Measurements from ENCODE around the gene PIGU. TPM values are rescaled to one million over a fixed set of nuclear protein-coding genes. Genes with fewer than 3 reads are reported as not detected.

Gene PIGU
- total RNA-seq, 1 experiment from 2014 or later, result 25.1 TPM

DNA sequence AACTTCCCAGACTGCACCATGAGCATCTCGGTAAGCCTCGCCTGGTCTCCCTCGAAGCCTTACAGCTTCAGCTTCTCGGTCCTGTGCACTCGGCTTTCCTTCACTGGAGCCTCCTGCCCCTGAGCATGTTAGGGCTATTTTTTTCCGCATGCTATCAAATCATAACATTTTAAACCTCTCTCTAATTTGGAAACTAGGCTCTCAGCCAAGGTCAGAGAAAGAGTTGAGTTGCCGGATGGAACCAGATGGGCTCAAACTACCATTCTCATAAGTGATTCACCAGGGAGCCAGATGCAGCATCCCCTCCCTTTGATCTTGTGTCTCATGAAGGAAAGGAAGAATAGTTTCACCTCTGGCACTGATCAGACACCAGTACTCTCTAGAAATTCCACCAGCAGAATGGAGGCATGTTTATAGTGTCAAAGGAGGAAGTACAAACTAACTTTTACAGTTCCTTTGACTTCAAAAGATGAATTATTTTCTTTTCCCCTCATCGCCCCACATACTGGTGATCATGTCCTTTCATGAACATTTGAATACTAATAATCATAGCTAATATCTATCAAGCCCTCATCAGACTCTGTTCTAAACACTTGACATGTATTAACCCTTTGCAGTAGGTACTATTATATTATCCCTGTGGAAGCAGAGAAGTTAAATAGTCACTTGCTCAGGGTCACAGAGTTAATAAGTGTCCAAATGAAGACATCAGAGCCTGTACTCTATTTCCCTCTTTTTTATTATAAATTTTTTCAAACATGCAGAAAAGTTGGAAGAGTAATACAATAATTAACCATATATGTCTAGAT is 71.7 kb downstream of the PIGU start:
- intact Hi-C loops (cut with micrococcal nuclease), result no loop called here

DNA sequence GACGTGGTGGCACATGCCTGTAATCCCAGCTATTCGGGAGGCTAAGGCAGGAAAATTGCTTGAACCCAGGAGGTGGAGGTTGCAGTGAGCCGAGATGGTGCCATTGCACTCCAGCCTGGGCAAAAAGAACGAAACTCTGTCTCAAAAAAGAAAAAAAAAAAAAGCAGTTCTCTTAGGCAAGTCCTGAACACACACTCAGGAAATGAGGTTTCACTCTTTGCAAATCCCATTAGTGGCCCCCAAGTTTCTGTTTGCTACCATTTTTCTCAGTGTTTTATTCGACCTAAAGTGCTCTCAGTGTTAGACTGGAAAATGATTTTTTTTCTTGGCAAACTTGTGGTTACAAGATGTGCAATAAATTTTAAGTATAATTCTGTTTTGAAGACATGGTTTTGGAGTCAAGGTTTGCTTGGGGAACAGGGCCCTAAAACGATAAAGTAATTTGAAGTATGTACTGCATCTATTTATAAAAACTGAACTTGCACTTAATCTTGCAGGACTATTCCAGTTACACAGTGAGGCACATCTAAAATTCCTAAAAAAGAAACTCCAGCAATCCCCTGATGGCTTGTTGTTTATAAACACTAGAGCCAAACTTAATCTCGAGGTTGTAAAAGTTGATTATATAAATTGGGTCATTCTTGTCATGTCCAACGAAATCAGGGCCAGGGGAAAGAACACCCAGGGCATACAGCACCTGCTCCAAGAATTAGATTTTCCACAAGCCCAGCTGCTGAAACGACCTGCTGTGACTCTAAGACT is 75.8 kb downstream of the PIGU start:
- no peaks in the 10 kb centered on the region for H3K79me2 ChIP-seq (ENCODE audit: insufficient read depth, low read length)
- H3K9ac ChIP-seq (ENCODE audit: low read length), result no peak overlapping the region
- no peak for DNase-seq (ENCODE audit: low read depth, low spot score)
- no peak overlapping the region for H3K27ac ChIP-seq (ENCODE audit: low read depth, low read length)
- ChIA-PET CTCF (no interaction called here), RAD21 (ENCODE audit: low non-redundant PET in 1 of 2, low total read pairs in 2 of 2, uncharacterized antibody in 2 of 2, unreplicated experiment in 2 of 2) (no interaction called here), POLR2A (no interaction called here)
- no peak overlapping the region for H3K4me2 ChIP-seq (ENCODE audit: low read length)
- no peak for ATAC-seq
- intact Hi-C loops (cut with micrococcal nuclease), result no loop called here
- BruUV-seq (replicated peaks), result no TSS peak
- H3K4me1 ChIP-seq (ENCODE audit: control insufficient read depth in 1 of 2, insufficient read depth in 2 of 2, low read length in 2 of 2), result no peaks in the 10 kb centered on the region
- H3K27me3 ChIP-seq (ENCODE audit: insufficient read depth, low read length), result no peaks in the 10 kb centered on the region
- H3K4me3 ChIP-seq (replicated peaks in 1 of 2; ENCODE audit: low read depth in 1 of 2, low read length in 2 of 2), result no peak overlapping the region
- no peaks in the 10 kb centered on the region for H3K9me3 ChIP-seq (ENCODE audit: control insufficient read depth in 1 of 2, insufficient read depth in 1 of 2, low read depth in 1 of 2, low read length in 2 of 2)
- H3K9me2 ChIP-seq (ENCODE audit: insufficient read depth), result no peaks in the 10 kb centered on the region
- no peaks in the 10 kb centered on the region for H3K36me3 ChIP-seq (ENCODE audit: control insufficient read depth in 1 of 2, insufficient read depth in 2 of 2, low read length in 2 of 2)
- H2AFZ ChIP-seq (ENCODE audit: low read depth, low read length, poor library complexity, severe bottlenecking), result no peak overlapping the region
- no peaks in the 10 kb centered on the region for H4K20me1 ChIP-seq (ENCODE audit: insufficient read depth)
- TF ChIP-seq EZH2phosphoT487 (IDR thresholded peaks at IDR 0.05; ENCODE audit: borderline replicate concordance), result no peak
- no peak for TF ChIP-seq POLR2AphosphoS5 (IDR thresholded peaks at IDR 0.05; ENCODE audit: low read depth, low read length)
- TF ChIP-seq SRF (IDR thresholded peaks at IDR 0.05; ENCODE audit: low read depth), result no peak
- TF ChIP-seq CBX3 (IDR thresholded peaks at IDR 0.05; ENCODE audit: low read depth), result no peak
- TF ChIP-seq, protein P1, sequence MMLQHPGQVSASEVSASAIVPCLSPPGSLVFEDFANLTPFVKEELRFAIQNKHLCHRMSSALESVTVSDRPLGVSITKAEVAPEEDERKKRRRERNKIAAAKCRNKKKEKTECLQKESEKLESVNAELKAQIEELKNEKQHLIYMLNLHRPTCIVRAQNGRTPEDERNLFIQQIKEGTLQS (IDR thresholded peaks at IDR 0.05), result no peak
- TF ChIP-seq YY1 (IDR thresholded peaks at IDR 0.05; ENCODE audit: extremely low read depth, insufficient replicate concordance, low read depth, low read length), result no peak
- TF ChIP-seq, protein P2, sequence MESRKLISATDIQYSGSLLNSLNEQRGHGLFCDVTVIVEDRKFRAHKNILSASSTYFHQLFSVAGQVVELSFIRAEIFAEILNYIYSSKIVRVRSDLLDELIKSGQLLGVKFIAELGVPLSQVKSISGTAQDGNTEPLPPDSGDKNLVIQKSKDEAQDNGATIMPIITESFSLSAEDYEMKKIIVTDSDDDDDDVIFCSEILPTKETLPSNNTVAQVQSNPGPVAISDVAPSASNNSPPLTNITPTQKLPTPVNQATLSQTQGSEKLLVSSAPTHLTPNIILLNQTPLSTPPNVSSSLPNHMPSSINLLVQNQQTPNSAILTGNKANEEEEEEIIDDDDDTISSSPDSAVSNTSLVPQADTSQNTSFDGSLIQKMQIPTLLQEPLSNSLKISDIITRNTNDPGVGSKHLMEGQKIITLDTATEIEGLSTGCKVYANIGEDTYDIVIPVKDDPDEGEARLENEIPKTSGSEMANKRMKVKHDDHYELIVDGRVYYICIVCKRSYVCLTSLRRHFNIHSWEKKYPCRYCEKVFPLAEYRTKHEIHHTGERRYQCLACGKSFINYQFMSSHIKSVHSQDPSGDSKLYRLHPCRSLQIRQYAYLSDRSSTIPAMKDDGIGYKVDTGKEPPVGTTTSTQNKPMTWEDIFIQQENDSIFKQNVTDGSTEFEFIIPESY (IDR thresholded peaks at IDR 0.05; ENCODE audit: extremely low read depth, insufficient replicate concordance, low read length), result no peak
- no peak for TF ChIP-seq EGR1 (IDR thresholded peaks at IDR 0.05; ENCODE audit: low read depth)
- no peak for TF ChIP-seq SIN3A (IDR thresholded peaks at IDR 0.05; ENCODE audit: low read depth)
- TF ChIP-seq, protein P3, sequence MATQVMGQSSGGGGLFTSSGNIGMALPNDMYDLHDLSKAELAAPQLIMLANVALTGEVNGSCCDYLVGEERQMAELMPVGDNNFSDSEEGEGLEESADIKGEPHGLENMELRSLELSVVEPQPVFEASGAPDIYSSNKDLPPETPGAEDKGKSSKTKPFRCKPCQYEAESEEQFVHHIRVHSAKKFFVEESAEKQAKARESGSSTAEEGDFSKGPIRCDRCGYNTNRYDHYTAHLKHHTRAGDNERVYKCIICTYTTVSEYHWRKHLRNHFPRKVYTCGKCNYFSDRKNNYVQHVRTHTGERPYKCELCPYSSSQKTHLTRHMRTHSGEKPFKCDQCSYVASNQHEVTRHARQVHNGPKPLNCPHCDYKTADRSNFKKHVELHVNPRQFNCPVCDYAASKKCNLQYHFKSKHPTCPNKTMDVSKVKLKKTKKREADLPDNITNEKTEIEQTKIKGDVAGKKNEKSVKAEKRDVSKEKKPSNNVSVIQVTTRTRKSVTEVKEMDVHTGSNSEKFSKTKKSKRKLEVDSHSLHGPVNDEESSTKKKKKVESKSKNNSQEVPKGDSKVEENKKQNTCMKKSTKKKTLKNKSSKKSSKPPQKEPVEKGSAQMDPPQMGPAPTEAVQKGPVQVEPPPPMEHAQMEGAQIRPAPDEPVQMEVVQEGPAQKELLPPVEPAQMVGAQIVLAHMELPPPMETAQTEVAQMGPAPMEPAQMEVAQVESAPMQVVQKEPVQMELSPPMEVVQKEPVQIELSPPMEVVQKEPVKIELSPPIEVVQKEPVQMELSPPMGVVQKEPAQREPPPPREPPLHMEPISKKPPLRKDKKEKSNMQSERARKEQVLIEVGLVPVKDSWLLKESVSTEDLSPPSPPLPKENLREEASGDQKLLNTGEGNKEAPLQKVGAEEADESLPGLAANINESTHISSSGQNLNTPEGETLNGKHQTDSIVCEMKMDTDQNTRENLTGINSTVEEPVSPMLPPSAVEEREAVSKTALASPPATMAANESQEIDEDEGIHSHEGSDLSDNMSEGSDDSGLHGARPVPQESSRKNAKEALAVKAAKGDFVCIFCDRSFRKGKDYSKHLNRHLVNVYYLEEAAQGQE (IDR thresholded peaks at IDR 0.05; ENCODE audit: low read depth), result no peak
- no peak for TF ChIP-seq FOSL1 (IDR thresholded peaks at IDR 0.05; ENCODE audit: low read depth)

More for the DNA sequence above, 71.7 kb downstream of the PIGU start:
- Histone ChIP-seq H3K4me3 (replicated peaks in 1 of 2; ENCODE audit: low read depth in 1 of 2, low read length in 2 of 2) (no peak overlapping the region), H3K27ac (ENCODE audit: low read depth, low read length) (no peak overlapping the region), H3K79me2 (ENCODE audit: insufficient read depth, low read length) (no peaks in the 10 kb centered on the region), H3K36me3 (ENCODE audit: control insufficient read depth in 1 of 2, insufficient read depth in 2 of 2, low read length in 2 of 2) (no peaks in the 10 kb centered on the region), H2AFZ (ENCODE audit: low read depth, low read length, poor library complexity, severe bottlenecking) (no peak overlapping the region), H3K27me3 (ENCODE audit: insufficient read depth, low read length) (no peaks in the 10 kb centered on the region), H3K9ac (ENCODE audit: low read length) (no peak overlapping the region), H3K4me1 (ENCODE audit: control insufficient read depth in 1 of 2, insufficient read depth in 2 of 2, low read length in 2 of 2) (no peaks in the 10 kb centered on the region), H3K9me3 (ENCODE audit: control insufficient read depth in 1 of 2, insufficient read depth in 1 of 2, low read depth in 1 of 2, low read length in 2 of 2) (no peaks in the 10 kb centered on the region), H4K20me1 (ENCODE audit: insufficient read depth) (no peaks in the 10 kb centered on the region), H3K9me2 (ENCODE audit: insufficient read depth) (no peaks in the 10 kb centered on the region), H3K4me2 (ENCODE audit: low read length) (no peak overlapping the region)
- ChIA-PET POLR2A (no interaction called here), CTCF (no interaction called here), RAD21 (ENCODE audit: low non-redundant PET in 1 of 2, low total read pairs in 2 of 2, uncharacterized antibody in 2 of 2, unreplicated experiment in 2 of 2) (no interaction called here)
- TF ChIP-seq JUND (IDR thresholded peaks at IDR 0.05) (no peak), TCF7L2 (IDR thresholded peaks at IDR 0.05; ENCODE audit: borderline replicate concordance, extremely low read depth, insufficient read depth, insufficient read length) (peak; percentile 45)
- no peak for ATAC-seq
- no TSS peak for BruUV-seq (replicated peaks)
- no peak for DNase-seq (ENCODE audit: low read depth, low spot score)
